Measurements from ENCODE around the gene JAKMIP2. TPM values are rescaled to one million over a fixed set of nuclear protein-coding genes. Genes with fewer than 3 reads are reported as not detected.

Gene JAKMIP2
- polyA plus RNA-seq, 1 of the 3 experiments (the other 2 are of a cell fraction), result 2.1 TPM

DNA sequence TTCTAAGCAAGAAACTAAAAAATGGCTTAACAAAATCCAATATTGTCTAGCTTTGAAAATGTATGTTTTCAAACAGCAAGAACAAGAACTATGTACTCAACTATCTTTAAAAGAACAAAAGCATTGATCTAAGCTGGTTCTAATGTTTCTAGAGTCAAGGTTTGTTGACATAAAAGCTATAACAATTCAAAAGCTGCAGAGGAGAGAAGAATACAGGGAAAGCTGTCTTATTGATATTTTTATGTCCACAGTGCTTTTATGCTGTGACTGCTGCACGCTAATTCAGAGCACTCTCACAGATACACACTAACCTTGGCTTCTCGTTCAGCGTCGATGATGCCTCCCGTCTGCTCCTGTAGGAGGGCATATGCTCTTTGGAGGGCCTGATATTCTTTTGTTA is 143.2 kb downstream of the JAKMIP2 start (continued):
- TF ChIP-seq, protein P1, sequence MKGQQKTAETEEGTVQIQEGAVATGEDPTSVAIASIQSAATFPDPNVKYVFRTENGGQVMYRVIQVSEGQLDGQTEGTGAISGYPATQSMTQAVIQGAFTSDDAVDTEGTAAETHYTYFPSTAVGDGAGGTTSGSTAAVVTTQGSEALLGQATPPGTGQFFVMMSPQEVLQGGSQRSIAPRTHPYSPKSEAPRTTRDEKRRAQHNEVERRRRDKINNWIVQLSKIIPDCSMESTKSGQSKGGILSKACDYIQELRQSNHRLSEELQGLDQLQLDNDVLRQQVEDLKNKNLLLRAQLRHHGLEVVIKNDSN (IDR thresholded peaks at IDR 0.05; ENCODE audit: borderline replicate concordance, low read depth), result no peak
- TF ChIP-seq RAD21 (IDR thresholded peaks at IDR 0.05; ENCODE audit: low read length), result no peak

DNA sequence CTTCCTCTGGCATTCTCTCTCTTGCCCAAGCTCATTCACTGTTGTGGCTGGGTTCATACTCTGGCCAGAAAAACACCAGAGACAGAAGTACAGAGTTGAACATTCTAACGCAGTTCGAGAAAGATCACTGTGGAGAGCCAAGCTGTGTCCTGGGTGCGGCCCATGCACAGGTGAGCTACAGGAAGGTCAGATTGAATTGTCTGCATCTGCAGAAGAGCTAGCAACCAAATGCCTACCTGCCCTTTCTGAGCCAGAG is 145.9 kb downstream of the JAKMIP2 start:
- no peaks in the 10 kb centered on the region for H3K9me2 ChIP-seq
- H3K9me3 ChIP-seq, result no peaks in the 10 kb centered on the region
- 94% methylated on average over 3 of the region's 3 CpGs for WGBS (ENCODE audit: low lambda C conversion rate)
- no peaks in the 10 kb centered on the region for H3F3A ChIP-seq (replicated peaks; ENCODE audit: insufficient read depth)
- no peak overlapping the region for H3K27ac ChIP-seq (ENCODE audit: low read depth in 2 of 2, low read length in 1 of 2)
- CTCF ChIA-PET, result interaction anchor here (2.5 to 3.5 kb wide), 2 partner anchors 9 to 186 kb away, joined by 15 to 28 read pairs; no protein-coding TSS in a partner anchor
- no peaks in the 10 kb centered on the region for H4K20me1 ChIP-seq (ENCODE audit: insufficient read depth)
- no peak overlapping the region for H3K9ac ChIP-seq
- no peak overlapping the region for H3K4me3 ChIP-seq (ENCODE audit: low read depth in 2 of 2, low read length in 1 of 2)
- TF ChIP-seq RXRA (IDR thresholded peaks at IDR 0.05; ENCODE audit: borderline replicate concordance, low read depth) (no peak), ELF1 (IDR thresholded peaks at IDR 0.05) (no peak), RAD21 (IDR thresholded peaks at IDR 0.05; ENCODE audit: low read length) (no peak), JUND (IDR thresholded peaks at IDR 0.05) (no peak), TCF12 (IDR thresholded peaks at IDR 0.05) (no peak), FOXJ3 (CRISPR knock-in tag; IDR thresholded peaks at IDR 0.05) (no peak), EP300 (IDR thresholded peaks at IDR 0.05; ENCODE audit: borderline replicate concordance in 1 of 2, low read depth in 1 of 2, low read length in 1 of 2) (no peak), POLR2AphosphoS5 (IDR thresholded peaks at IDR 0.05; ENCODE audit: low read depth, low read length) (no peak), GATA2 (CRISPR knock-in tag; IDR thresholded peaks at IDR 0.05) (no peak), MEF2A (IDR thresholded peaks at IDR 0.05; ENCODE audit: borderline replicate concordance, low read depth) (no peak), FOSL2 (IDR thresholded peaks at IDR 0.05; ENCODE audit: borderline replicate concordance, low read depth) (no peak), SMC3 (IDR thresholded peaks at IDR 0.05; ENCODE audit: low read depth, low read length) (no peak), RFX5 (IDR thresholded peaks at IDR 0.05; ENCODE audit: low read length) (no peak), RCOR1 (IDR thresholded peaks at IDR 0.05; ENCODE audit: low read length) (no peak), YY1 (IDR thresholded peaks at IDR 0.05; ENCODE audit: low read depth) (no peak)
- TF ChIP-seq, protein P2, sequence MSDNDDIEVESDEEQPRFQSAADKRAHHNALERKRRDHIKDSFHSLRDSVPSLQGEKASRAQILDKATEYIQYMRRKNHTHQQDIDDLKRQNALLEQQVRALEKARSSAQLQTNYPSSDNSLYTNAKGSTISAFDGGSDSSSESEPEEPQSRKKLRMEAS (IDR thresholded peaks at IDR 0.05; ENCODE audit: low read depth), result no peak
- TF ChIP-seq, protein P3, sequence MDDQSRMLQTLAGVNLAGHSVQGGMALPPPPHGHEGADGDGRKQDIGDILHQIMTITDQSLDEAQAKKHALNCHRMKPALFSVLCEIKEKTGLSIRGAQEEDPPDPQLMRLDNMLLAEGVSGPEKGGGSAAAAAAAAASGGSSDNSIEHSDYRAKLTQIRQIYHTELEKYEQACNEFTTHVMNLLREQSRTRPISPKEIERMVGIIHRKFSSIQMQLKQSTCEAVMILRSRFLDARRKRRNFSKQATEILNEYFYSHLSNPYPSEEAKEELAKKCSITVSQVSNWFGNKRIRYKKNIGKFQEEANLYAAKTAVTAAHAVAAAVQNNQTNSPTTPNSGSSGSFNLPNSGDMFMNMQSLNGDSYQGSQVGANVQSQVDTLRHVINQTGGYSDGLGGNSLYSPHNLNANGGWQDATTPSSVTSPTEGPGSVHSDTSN (IDR thresholded peaks at IDR 0.05), result no peak
- H3K27me3 ChIP-seq (ENCODE audit: insufficient read depth), result no peaks in the 10 kb centered on the region
- no peak overlapping the region for H2AFZ ChIP-seq (ENCODE audit: low read depth)
- POLR2A ChIA-PET, result no interaction called here
- H3K4me2 ChIP-seq, result no peak overlapping the region
- H3K36me3 ChIP-seq (replicated peaks in 1 of 2; ENCODE audit: control insufficient read depth in 1 of 2, insufficient read depth in 2 of 2, low read length in 1 of 2), result peaks cover 4 to 15% of the 10 kb centered on the region in 2 experiments
- H3K79me2 ChIP-seq (ENCODE audit: insufficient read depth), result no peaks in the 10 kb centered on the region
- no peak for DNase-seq
- H3K4me1 ChIP-seq (ENCODE audit: control insufficient read depth in 1 of 2, insufficient read depth in 2 of 2, low read depth in 1 of 2, low read length in 1 of 2), result peaks cover 0 to 9% of the 10 kb centered on the region in 2 experiments; a peak in 1 of 4 replicates
